HG03064 (cell line): ENCODE measurements around the gene GLB1L.
A peak's percentile ranks its signal among the peaks of the same experiment; 100 is the strongest.
"Not testable (repeated sequence)": the region's sequence is repeated elsewhere in the genome, so short reads cannot be mapped to it uniquely, and the experiment has no call there.

Experiments used
- ATAC-seq: cut with Tn5 transposase; IDR thresholded peaks from one replicate; pipeline ENCODE4 v1.9.1; 2021; ENCODE audit warnings: low read depth; ENCODE audit not compliant: unreplicated experiment

GLB1L gene

DNA sequence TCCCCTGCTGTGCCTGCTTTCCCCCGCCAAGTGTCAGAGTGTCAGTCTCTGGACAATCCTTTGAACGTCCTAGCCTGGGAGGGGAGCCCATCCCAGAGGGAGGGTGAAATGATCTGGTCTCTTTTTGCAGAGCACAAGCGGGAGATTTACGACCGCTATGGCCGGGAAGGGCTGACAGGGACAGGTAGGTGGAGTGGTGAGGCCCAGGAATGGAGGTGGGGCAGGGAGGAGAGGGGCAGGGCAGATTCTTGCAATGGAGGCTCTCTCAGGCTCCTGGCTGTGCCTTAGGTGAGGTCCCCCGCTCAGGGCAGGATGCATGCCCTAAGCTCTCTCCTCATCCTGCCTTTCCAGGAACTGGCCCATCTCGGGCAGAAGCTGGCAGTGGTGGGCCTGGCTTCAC, 36.3 kb upstream of the GLB1L start:
- ATAC-seq = no peak

GRCh38 chr2:219280651-219281050, 35.4 kb upstream of the GLB1L start:
- ATAC-seq = no peak

DNA sequence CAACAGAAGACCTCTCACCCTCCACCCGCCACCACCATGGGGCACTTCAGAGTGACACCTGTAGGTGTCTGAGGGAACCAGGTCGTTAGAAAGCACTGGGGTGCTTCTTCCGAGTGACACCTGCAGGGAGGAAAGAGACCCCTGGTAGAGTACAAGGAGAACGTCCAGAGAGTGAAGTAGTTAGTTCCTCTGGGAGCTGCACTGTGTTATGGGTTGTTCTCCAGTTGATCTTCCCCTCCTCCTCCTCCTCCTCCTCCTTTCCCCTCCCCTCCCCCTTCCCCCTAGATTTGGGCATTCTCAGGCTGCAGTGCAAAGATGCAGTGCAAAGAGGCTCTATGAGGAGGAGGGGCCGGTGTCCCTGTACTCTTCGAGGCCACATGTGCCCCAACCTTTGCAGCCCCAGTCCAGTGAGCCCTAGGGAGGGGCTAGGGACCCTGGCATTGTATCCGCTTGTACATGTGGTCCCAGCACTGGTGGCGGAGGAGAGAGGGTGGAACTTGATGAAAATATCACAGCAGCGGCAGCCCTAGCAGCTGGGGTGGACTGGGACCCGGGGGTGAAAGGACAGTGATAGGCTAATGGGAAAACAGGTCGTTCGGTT, 34.8 kb upstream of the GLB1L start:
- no peak for ATAC-seq

DNA sequence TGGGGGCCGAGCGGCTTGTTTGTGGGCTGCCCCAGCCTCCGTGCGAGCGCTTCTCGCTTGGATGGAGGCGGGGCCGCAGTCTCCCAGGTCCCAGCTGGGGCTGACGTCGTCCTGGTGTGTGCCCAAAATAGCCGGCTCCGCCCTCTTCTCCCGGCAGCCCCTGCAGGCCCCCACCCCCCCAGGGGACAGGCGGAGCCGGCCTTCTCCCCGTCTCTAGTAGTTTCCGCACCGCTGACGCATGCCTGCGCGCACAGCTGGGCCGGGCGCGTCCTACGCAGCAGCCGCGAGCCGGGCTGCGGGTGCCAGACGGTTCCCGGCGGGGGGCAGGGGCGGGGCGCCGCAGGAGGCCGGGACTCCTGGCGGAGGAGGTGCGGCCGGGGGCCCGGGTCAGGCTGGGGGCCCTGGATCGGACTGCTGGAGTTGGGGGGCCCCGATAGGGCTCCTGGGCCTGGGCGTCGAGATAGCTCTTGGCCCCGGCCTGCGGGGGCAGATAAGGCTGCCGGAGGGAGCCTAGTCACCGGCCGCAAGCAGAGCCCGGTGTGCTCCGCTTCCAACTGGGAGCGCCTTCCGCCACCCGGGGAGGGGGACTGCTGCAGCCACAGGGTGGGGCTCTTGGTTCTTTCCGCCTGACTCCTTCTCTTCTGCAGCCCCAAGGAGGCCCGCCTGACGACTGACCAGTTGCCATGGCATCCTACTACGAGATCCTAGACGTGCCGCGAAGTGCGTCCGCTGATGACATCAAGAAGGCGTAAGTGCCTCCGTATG, 34.1 kb upstream of the GLB1L start, which contains the start of gene DNAJB2:
Gene DNAJB2 (plus strand): TSS at position 216 of the 765 bp plus-strand sequence. CDS start 468 bp downstream, at position 684.
- peak; percentile 90 for ATAC-seq

GRCh38 chr2:219278655-219279150, 33.5 kb upstream of the GLB1L start:
- ATAC-seq = no peak

DNA sequence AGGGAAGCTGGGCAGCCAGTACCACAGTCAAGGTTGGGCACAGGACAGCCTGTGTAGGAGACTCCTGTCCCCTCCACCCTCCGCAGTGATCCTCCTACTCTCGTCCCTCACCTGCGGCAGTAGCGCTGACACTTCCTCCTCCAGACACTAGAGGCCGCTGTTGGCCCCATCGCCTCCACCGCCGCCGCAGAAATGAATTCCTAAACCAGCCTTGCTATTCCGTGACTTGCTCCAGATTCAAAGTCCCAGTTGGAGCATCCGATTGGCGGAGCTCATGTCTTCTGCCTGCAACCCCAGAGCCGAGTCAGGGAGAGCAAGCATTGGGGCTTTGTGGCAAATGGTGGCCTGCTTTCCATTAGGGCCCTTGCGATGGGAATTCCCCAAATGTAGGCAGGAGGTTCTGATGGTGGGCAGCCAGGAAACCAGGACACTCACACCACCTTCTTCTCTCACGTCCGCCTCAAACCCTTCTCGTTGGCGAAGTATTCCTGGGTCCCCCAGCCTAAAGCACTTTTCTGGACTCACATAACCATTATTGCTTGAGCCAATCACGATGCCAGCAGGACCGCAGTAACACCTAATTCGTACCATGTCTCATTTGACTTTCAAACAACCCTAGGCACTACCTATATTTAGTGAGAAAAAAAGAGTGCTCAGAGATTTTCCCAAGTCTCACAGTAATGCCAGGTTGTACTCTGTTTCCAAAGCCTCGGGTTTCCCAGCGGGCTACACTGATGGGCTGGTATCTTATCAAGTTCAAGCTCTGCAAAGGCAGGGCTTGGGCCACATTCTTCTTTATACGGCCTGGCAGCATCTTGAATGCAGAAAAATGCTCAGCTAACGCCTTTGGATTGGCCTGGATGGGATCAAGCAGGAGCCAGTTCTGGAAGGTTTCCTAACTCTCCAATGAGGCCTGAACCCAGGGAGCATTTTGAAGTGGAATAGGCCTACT, 32.7 kb upstream of the GLB1L start:
- no peak for ATAC-seq

- no peak for ATAC-seq
Observed at GRCh38 chr2:219274361-219274921, 29.2 kb upstream of the GLB1L start.

GRCh38 chr2:219273937-219274336, 28.7 kb upstream of the GLB1L start:
- ATAC-seq = no peak

DNA sequence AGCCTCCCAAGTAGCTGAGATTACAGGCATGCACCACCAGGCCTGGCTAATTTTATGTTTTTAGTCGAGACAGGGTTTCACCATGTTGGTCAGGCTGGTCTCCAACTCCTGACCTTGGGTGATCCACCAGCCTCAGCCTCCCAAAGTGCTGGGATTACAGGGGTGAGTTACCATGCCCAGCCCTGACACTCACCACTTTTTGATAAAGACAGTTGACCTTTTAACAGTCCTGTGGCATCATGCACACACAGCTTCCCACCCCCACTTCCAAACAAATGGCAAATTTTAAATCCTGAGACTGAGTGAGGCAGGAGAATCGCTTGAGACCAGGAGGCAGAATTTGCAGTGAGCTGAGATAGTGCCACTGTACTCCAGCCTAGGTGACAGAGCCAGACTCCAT, 27.8 kb upstream of the GLB1L start:
- no peak for ATAC-seq

GRCh38 chr2:219272356-219272755, 27.1 kb upstream of the GLB1L start:
- no peak for ATAC-seq

GRCh38 chr2:219271021-219271420, 25.8 kb upstream of the GLB1L start:
- no peak for ATAC-seq

DNA sequence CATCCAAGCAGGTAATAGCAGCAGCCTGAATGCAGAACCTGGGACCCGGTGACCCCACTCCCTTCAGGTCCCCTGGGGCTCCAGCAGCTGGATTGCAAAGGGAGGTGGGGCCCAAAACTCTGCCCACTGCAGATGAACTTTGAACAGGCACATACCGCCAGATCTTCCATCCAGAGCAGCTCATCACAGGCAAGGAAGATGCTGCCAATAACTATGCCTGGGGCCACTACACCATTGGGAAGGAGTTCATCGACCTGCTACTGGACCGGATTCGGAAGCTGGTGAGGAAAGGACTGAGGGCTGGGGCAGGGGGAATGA, 24.8 kb upstream of the GLB1L start:
- ATAC-seq = no peak

GRCh38 chr2:219269362-219270054, 24.3 kb upstream of the GLB1L start:
- ATAC-seq = no peak

- no peak for ATAC-seq
Observed at GRCh38 chr2:219268294-219268693, 23.1 kb upstream of the GLB1L start.

DNA sequence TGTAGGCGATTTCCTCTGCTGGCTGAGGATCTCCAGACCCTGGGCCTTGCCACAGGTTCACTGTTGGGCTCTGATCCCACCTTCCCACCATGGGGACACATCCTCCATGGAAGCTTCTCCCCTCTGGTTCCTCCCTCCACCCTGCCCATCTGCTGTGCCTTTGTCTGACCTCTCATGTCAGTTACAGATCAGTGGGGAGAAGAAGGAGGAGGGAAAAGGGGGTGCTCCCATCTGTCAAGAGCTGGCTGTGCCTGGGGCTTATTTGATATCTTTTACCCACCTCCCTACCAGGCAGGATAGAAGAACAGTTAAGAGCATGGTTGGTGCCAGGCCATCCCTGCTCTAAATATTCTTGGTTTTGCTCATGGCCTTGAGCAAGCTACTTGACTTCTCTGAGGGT, 21.6 kb upstream of the GLB1L start:
- no peak for ATAC-seq

- ATAC-seq = no peak
Observed at GRCh38 chr2:219266232-219266631, 21.0 kb upstream of the GLB1L start.

DNA sequence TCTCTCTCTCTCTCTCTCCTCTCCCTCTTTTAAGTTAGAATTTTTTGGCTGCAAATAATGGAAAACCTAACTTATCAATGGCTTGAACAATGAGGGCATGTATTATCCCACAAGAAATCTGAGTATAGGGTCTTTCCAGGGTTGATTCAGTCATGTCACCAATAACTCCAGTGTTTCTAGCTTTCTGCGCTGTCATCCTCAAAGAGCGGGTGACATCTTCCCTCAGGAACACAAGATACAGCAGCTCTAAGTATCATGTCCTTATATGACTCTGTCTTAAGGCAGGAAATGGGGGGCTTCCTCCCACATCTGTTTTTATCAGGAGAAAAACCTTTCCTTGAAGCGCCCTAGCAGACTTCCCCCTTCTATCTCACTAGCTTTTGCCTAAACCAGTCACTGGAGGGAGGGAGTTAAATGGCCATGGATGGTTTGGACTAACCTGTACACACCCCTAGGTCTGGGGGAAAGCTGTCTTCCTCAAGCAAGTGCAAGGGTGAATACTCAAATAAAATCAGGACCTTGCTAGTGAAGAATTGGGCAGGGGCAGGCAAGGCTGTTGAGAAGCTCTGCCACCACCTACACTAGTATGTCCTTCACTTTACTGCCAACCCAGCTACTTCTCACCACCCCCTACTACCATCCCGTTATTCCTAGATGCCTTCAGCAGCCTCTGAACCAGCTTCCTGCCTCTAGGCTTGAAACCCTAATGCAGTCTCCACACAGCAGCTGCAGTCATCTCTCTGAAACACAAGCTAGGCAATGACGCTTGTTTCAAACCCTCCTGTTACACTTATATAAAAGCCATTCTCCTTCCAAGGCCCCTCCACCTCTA, 16.0 kb upstream of the GLB1L start:
- ATAC-seq = no peak

DNA sequence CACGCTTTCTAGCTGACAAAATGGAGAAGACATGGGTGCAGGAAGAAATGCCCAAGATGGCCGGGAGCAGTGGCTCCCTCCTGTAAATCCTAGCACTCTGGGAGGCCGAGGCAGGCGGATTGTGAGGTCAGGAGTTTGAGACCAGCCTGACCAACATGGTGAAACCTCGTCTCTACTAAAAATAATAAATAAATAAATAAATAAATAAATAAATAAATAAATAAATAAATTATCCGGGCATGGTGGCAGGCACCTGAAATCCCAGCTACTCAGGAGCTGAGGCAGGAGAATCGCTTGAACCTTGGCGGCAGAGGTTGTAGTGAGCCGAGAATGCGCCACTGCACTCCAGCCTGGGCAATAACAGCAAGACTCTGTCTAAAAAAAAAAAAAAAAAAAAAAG, 13.7 kb upstream of the GLB1L start:
- ATAC-seq = not testable (repeated sequence)

DNA sequence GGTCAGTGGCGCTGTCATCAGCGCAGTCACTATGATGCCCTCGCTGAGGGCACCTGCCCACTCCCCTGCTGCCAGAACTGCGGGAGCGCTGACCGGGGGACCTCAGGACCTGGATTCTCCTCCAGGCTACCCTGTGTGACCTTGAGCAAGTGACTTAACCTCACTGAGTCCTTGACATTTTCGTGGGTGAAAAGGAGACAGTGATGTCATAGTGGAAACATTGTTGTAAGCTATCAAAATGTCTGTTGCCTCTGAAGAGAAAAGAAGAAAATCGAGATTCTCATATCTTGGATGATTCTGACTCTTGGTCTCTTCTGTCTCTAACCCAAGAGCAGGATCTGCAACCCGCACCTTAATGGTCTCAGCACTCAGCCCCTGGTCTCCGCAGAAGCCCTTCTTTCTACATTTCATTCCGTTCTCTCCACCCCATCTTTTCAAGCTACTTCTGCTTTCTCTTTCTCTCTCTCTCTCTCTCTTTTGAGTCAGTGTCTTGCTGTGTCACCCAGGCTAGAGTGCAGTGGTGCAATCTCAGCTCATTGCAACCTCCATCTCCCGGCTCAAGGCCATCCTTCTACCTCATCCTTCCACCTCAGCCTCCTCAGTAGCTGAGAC, 9.5 kb upstream of the GLB1L start:
- ATAC-seq = peak; percentile 9
